Eye (tissue), 1 donor: Measurements from ENCODE around the gene HPF1.
A peak's percentile ranks its signal among the peaks of the same experiment; 100 is the strongest.

ENCODE experiments used
- DNase-seq: peaks from one replicate; pipeline ENCODE4 v3.0.0-alpha.2; 2015

The HPF1 gene

GRCh38 chr4:169730564-169730963 lies 27.2 kb downstream of the HPF1 start:
- DNase-seq: no peak

GRCh38 chr4:169727616-169728015 lies 30.1 kb downstream of the HPF1 start:
- no peak for DNase-seq

- no peak for DNase-seq
Observed at GRCh38 chr4:169724260-169724659, 33.5 kb downstream of the HPF1 start.

GRCh38 chr4:169723207-169723965 lies 34.4 kb downstream of the HPF1 start:
- DNase-seq: peak; percentile 22

GRCh38 chr4:169720529-169720928 lies 37.2 kb downstream of the HPF1 start:
- no peak for DNase-seq

- peak; percentile 24 for DNase-seq
Observed at GRCh38 chr4:169716677-169717076, 41.1 kb downstream of the HPF1 start.

GRCh38 chr4:169715826-169716225 lies 41.9 kb downstream of the HPF1 start:
- DNase-seq: no peak

GRCh38 chr4:169707958-169708643 lies 49.6 kb downstream of the HPF1 start:
- DNase-seq: no peak

GRCh38 chr4:169698331-169698730 lies 59.4 kb downstream of the HPF1 start:
- DNase-seq: no peak

GRCh38 chr4:169690787-169691186 lies 67.0 kb downstream of the HPF1 start:
- peak; percentile 60 for DNase-seq

GRCh38 chr4:169689681-169690080 lies 68.1 kb downstream of the HPF1 start:
- no peak for DNase-seq

GRCh38 chr4:169682372-169683047 lies 75.2 kb downstream of the HPF1 start:
- DNase-seq: no peak
